Activated CD4-positive, CD25-positive, alpha-beta regulatory T cell treated with anti-CD3 and anti-CD28 coated beads, Interleukin-2, amount 50 U/mL, for 16 hours (primary cell): Measurements from ENCODE around the gene HBS1L.
"Not testable (repeated sequence)": the region's sequence is repeated elsewhere in the genome, so short reads cannot be mapped to it uniquely, and the experiment has no call there.

Experiments
- DNase-seq: peaks from one replicate; pipeline ENCODE4 v3.0.0-alpha.2; 2020; ENCODE audit warnings: low read depth, low spot score

Gene HBS1L

GRCh38 chr6:135075018-135075417 lies 20.4 kb upstream of the HBS1L start:
- DNase-seq, result no peak

- no peak for DNase-seq
Measured at GRCh38 chr6:135073756-135074393, 19.3 kb upstream of the HBS1L start.

GRCh38 chr6:135073217-135073616 lies 18.6 kb upstream of the HBS1L start:
- DNase-seq, result no peak

- DNase-seq, result no peak
Measured at GRCh38 chr6:135072753-135073152, 18.1 kb upstream of the HBS1L start.

- no peak for DNase-seq
Measured at GRCh38 chr6:135071541-135071940, 16.9 kb upstream of the HBS1L start.

- no peak for DNase-seq
Measured at GRCh38 chr6:135067911-135068310, 13.3 kb upstream of the HBS1L start.

GRCh38 chr6:135066806-135067205 lies 12.2 kb upstream of the HBS1L start:
- no peak for DNase-seq

- no peak for DNase-seq
Measured at GRCh38 chr6:135066397-135066796, 11.8 kb upstream of the HBS1L start.

- no peak for DNase-seq
Measured at GRCh38 chr6:135064586-135064985, 10.0 kb upstream of the HBS1L start.

- DNase-seq, result no peak
Measured at GRCh38 chr6:135063926-135064325, 9.3 kb upstream of the HBS1L start.

GRCh38 chr6:135062735-135063134 lies 8.1 kb upstream of the HBS1L start:
- no peak for DNase-seq

- DNase-seq, result no peak
Measured at GRCh38 chr6:135060076-135060475, 5.5 kb upstream of the HBS1L start.

- DNase-seq, result not testable (repeated sequence)
Measured at GRCh38 chr6:135058299-135058698, 3.7 kb upstream of the HBS1L start.

GRCh38 chr6:135056632-135057031 lies 2.0 kb upstream of the HBS1L start:
- DNase-seq, result no peak

- no peak for DNase-seq
Measured at GRCh38 chr6:135054226-135054568, 425 bp downstream of the HBS1L start.

GRCh38 chr6:135053406-135053805 lies 1.2 kb downstream of the HBS1L start:
- no peak for DNase-seq

- no peak for DNase-seq
Measured at GRCh38 chr6:135052939-135053338, 1.7 kb downstream of the HBS1L start.

GRCh38 chr6:135048915-135049314 lies 5.7 kb downstream of the HBS1L start:
- DNase-seq, result no peak

- DNase-seq, result no peak
Measured at GRCh38 chr6:135047336-135047735, 7.3 kb downstream of the HBS1L start.

- no peak for DNase-seq
Measured at GRCh38 chr6:135046912-135047311, 7.7 kb downstream of the HBS1L start.

GRCh38 chr6:135044639-135045038 lies 10.0 kb downstream of the HBS1L start:
- DNase-seq, result no peak

- DNase-seq, result no peak
Measured at GRCh38 chr6:135043846-135044245, 10.8 kb downstream of the HBS1L start.

- no peak for DNase-seq
Measured at GRCh38 chr6:135043364-135043763, 11.3 kb downstream of the HBS1L start.

GRCh38 chr6:135038335-135038734 lies 16.3 kb downstream of the HBS1L start:
- DNase-seq, result no peak
